GM19025 (cell line): ENCODE measurements around the gene EPHB2.

ENCODE experiments used
- ATAC-seq: cut with Tn5 transposase; IDR thresholded peaks from one replicate; pipeline ENCODE4 v1.9.1; 2021; ENCODE audit warnings: mild to moderate bottlenecking, low read depth, moderate library complexity; ENCODE audit not compliant: unreplicated experiment

EPHB2 gene

GRCh38 chr1:22967833-22968232 lies 257.2 kb downstream of the EPHB2 start:
- ATAC-seq: no peak

GRCh38 chr1:22969304-22969709 lies 258.7 kb downstream of the EPHB2 start:
- ATAC-seq: no peak

- ATAC-seq: no peak
These were observed 259.5 kb downstream of the EPHB2 start for GRCh38 chr1:22970096-22970495.
